H1 (cell line): ENCODE results near the gene LUZP1.

Source experiments
- EP300 ChIP-seq, 2 experiments: IDR thresholded peaks; 1 replicate in 1 of 2; 2 replicates in 1 of 2; pipeline ENCODE4 v1.6.1; 2011 to 2012; ENCODE audit warnings: low read depth in 2 of 2, low read length in 2 of 2, mild to moderate bottlenecking in 2 of 2, borderline replicate concordance in 1 of 2, inconsistent platforms in 1 of 2, moderate library complexity in 1 of 2
- ZNF274 ChIP-seq: IDR thresholded peaks from 2 replicates; pipeline ENCODE4 v1.7.0; 2012; ENCODE audit warnings: low read length, borderline replicate concordance; ENCODE audit errors: extremely low read depth
- TF ChIP-seq, protein P1 (sequence below), 3 experiments: IDR thresholded peaks; 1 replicate in 2 of 3; 2 replicates in 1 of 3; pipeline versions ENCODE4 v1.5.1 to v1.6.1; 2011; ENCODE audit warnings: low read length in 3 of 3, mild to moderate bottlenecking in 3 of 3, inconsistent platforms in 2 of 3, low read depth in 1 of 3, moderate library complexity in 1 of 3; ENCODE audit not compliant: insufficient read depth in 1 of 3; ENCODE audit errors: control extremely low read depth in 1 of 3

GRCh38 chr1:23177031-23177430 lies 8.4 kb upstream of the LUZP1 start:
- TF ChIP-seq ZNF274, result no peak
- TF ChIP-seq EP300 (IDR thresholded peaks at IDR 0.05; ENCODE audit: borderline replicate concordance in 1 of 2, low read depth in 2 of 2, low read length in 2 of 2), result no peak
- TF ChIP-seq, protein P1, sequence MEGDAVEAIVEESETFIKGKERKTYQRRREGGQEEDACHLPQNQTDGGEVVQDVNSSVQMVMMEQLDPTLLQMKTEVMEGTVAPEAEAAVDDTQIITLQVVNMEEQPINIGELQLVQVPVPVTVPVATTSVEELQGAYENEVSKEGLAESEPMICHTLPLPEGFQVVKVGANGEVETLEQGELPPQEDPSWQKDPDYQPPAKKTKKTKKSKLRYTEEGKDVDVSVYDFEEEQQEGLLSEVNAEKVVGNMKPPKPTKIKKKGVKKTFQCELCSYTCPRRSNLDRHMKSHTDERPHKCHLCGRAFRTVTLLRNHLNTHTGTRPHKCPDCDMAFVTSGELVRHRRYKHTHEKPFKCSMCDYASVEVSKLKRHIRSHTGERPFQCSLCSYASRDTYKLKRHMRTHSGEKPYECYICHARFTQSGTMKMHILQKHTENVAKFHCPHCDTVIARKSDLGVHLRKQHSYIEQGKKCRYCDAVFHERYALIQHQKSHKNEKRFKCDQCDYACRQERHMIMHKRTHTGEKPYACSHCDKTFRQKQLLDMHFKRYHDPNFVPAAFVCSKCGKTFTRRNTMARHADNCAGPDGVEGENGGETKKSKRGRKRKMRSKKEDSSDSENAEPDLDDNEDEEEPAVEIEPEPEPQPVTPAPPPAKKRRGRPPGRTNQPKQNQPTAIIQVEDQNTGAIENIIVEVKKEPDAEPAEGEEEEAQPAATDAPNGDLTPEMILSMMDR (IDR thresholded peaks at IDR 0.05; ENCODE audit: control extremely low read depth in 1 of 3, insufficient read depth in 1 of 3, low read depth in 1 of 3, low read length in 3 of 3), result no peak
